Measurements from ENCODE around the gene HARS2. TPM values are rescaled to one million over a fixed set of nuclear protein-coding genes. Genes with fewer than 3 reads are reported as not detected.

Gene HARS2
- polyA plus RNA-seq, 2 of the 4 experiments (the other 2 are of a cell fraction), result 44.9 to 55.1 TPM

DNA sequence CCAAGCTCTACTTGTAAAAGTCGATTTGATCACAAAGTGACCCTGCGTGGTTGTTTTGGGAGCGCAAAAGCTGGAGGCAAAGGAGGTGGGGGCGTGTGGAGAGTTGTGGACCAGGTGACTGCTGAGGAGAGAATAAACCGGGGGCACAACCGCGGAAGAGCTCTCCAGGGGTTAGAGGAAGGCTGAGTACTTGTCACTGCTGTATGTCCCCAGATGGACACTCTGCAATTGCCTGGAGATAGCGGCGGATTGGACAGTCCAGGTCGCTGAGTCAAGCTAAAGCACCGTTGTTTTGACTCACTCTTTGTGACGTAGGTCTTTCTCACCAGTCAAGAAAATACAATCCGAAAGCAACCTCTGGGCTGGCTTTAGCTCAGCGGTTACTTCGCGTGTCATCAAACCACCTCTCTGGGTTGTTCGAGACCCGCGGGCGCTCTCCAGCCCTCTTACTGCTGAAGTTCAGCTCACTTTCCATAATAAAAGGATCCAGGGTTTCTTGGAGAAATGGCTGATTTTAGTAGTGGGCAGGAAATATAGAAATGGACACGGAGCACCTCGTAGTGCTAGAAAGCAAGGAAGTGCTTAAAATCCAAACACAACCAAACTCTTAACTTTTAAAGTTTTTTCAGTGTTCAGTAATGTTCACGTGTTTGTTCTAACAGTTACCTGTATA is 34.7 kb downstream of the HARS2 start (continued):
- TF ChIP-seq, protein P1, sequence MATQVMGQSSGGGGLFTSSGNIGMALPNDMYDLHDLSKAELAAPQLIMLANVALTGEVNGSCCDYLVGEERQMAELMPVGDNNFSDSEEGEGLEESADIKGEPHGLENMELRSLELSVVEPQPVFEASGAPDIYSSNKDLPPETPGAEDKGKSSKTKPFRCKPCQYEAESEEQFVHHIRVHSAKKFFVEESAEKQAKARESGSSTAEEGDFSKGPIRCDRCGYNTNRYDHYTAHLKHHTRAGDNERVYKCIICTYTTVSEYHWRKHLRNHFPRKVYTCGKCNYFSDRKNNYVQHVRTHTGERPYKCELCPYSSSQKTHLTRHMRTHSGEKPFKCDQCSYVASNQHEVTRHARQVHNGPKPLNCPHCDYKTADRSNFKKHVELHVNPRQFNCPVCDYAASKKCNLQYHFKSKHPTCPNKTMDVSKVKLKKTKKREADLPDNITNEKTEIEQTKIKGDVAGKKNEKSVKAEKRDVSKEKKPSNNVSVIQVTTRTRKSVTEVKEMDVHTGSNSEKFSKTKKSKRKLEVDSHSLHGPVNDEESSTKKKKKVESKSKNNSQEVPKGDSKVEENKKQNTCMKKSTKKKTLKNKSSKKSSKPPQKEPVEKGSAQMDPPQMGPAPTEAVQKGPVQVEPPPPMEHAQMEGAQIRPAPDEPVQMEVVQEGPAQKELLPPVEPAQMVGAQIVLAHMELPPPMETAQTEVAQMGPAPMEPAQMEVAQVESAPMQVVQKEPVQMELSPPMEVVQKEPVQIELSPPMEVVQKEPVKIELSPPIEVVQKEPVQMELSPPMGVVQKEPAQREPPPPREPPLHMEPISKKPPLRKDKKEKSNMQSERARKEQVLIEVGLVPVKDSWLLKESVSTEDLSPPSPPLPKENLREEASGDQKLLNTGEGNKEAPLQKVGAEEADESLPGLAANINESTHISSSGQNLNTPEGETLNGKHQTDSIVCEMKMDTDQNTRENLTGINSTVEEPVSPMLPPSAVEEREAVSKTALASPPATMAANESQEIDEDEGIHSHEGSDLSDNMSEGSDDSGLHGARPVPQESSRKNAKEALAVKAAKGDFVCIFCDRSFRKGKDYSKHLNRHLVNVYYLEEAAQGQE (IDR thresholded peaks at IDR 0.05), result peak; percentile 88
- TF ChIP-seq BHLHE40 (IDR thresholded peaks at IDR 0.05; ENCODE audit: low read depth, low read length) (no peak), ZNF302 (CRISPR knock-in tag; IDR thresholded peaks at IDR 0.05) (no peak), MAZ (IDR thresholded peaks at IDR 0.05; ENCODE audit: borderline replicate concordance, low read depth, low read length) (no peak), CEBPB (IDR thresholded peaks at IDR 0.05) (peak in 1 of 2 experiments; percentile 73; a peak in 2 of 4 replicates), CHD4 (IDR thresholded peaks at IDR 0.05; ENCODE audit: borderline replicate concordance) (no peak), GATA3 (IDR thresholded peaks at IDR 0.05; ENCODE audit: borderline replicate concordance) (peak; percentile 35; the same call in 1 of the 2 replicates), ZSCAN20 (CRISPR knock-in tag; IDR thresholded peaks at IDR 0.05) (no peak), MAFK (IDR thresholded peaks at IDR 0.05; ENCODE audit: partially characterized antibody) (peak; percentile 85), HDAC2 (IDR thresholded peaks at IDR 0.05) (no peak), SREBF2 (IDR thresholded peaks at IDR 0.05) (peak; percentile 83), HOXB5 (CRISPR knock-in tag; IDR thresholded peaks at IDR 0.05) (0 out of 2 replicates have a peak, but pooled peaks have one; percentile 71)
- TF ChIP-seq, protein P2, sequence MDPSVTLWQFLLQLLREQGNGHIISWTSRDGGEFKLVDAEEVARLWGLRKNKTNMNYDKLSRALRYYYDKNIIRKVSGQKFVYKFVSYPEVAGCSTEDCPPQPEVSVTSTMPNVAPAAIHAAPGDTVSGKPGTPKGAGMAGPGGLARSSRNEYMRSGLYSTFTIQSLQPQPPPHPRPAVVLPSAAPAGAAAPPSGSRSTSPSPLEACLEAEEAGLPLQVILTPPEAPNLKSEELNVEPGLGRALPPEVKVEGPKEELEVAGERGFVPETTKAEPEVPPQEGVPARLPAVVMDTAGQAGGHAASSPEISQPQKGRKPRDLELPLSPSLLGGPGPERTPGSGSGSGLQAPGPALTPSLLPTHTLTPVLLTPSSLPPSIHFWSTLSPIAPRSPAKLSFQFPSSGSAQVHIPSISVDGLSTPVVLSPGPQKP (IDR thresholded peaks at IDR 0.05; ENCODE audit: low read depth, low read length), result no peak
- TF ChIP-seq, protein P3, sequence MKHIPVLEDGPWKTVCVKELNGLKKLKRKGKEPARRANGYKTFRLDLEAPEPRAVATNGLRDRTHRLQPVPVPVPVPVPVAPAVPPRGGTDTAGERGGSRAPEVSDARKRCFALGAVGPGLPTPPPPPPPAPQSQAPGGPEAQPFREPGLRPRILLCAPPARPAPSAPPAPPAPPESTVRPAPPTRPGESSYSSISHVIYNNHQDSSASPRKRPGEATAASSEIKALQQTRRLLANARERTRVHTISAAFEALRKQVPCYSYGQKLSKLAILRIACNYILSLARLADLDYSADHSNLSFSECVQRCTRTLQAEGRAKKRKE (CRISPR knock-in tag; IDR thresholded peaks at IDR 0.05; ENCODE audit: low read depth), result peak; percentile 15; the same call in 1 of the 2 replicates

DNA sequence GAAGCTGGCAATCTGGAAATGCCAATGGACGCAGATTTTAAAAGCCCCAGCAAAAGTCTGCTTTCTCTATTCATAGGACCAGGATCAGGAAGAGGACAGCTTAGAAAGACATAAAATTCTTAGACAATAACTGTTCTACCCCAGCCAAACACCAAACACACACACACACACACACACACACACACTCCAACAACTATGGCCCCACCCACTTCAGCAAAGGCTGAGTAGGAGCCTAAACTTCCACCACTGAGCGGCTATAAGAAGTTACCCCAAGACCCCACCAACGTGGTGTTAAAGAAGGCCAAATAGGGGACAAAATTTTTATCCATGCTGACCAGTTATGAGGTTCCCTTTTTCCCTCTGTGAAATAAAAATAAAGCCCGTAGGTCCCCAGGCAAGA is 41.8 kb downstream of the HARS2 start:
- Histone ChIP-seq H3K4me3 (no peak overlapping the region), H3K4me2 (no peak overlapping the region), H3K9me3 (peaks cover 9% of the 10 kb centered on the region; the same call in 1 of the 3 replicates), H3K27ac (no peak overlapping the region), H3K4me1 (no peaks in the 10 kb centered on the region)
- CTCF ChIA-PET, result interaction anchor here (1.0 kb wide), 1 partner anchor 18 kb away, joined by 3 read pairs; no protein-coding TSS in a partner anchor
- DNase-seq (ENCODE audit: low read depth in 1 of 2, low spot score in 1 of 2) (no peak), FAIRE-seq (no peak), ATAC-seq (no peak)
- WGBS (ENCODE audit: missing lambda C conversion rate), result 40% methylated on average over 4 of the region's 4 CpGs
- POLR2A ChIA-PET, result no interaction called here
- TF ChIP-seq EP300 (IDR thresholded peaks at IDR 0.05) (no peak), RARB (CRISPR knock-in tag; IDR thresholded peaks at IDR 0.05) (no peak), JUNB (IDR thresholded peaks at IDR 0.05) (no peak), CHD2 (IDR thresholded peaks at IDR 0.05; ENCODE audit: low read length, partially characterized antibody) (no peak), MYC (IDR thresholded peaks at IDR 0.05; ENCODE audit: borderline replicate concordance, low read length) (no peak), RCOR1 (IDR thresholded peaks at IDR 0.05; ENCODE audit: low read depth, low read length) (no peak), KDM1A (IDR thresholded peaks at IDR 0.05; ENCODE audit: low read depth) (no peak), EHMT2 (IDR thresholded peaks at IDR 0.05; ENCODE audit: low read depth) (no peak), RNF2 (IDR thresholded peaks at IDR 0.05; ENCODE audit: borderline replicate concordance, low read depth) (no peak)
- TF ChIP-seq, protein P4, sequence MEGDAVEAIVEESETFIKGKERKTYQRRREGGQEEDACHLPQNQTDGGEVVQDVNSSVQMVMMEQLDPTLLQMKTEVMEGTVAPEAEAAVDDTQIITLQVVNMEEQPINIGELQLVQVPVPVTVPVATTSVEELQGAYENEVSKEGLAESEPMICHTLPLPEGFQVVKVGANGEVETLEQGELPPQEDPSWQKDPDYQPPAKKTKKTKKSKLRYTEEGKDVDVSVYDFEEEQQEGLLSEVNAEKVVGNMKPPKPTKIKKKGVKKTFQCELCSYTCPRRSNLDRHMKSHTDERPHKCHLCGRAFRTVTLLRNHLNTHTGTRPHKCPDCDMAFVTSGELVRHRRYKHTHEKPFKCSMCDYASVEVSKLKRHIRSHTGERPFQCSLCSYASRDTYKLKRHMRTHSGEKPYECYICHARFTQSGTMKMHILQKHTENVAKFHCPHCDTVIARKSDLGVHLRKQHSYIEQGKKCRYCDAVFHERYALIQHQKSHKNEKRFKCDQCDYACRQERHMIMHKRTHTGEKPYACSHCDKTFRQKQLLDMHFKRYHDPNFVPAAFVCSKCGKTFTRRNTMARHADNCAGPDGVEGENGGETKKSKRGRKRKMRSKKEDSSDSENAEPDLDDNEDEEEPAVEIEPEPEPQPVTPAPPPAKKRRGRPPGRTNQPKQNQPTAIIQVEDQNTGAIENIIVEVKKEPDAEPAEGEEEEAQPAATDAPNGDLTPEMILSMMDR (IDR thresholded peaks at IDR 0.05), result no peak

Data from A549 (cell line).